Measurements from ENCODE around the gene MC5R. TPM values are rescaled to one million over a fixed set of nuclear protein-coding genes. Genes with fewer than 3 reads are reported as not detected.

MC5R gene
- total RNA-seq, 2 donors from 2014 or later: not detected

DNA sequence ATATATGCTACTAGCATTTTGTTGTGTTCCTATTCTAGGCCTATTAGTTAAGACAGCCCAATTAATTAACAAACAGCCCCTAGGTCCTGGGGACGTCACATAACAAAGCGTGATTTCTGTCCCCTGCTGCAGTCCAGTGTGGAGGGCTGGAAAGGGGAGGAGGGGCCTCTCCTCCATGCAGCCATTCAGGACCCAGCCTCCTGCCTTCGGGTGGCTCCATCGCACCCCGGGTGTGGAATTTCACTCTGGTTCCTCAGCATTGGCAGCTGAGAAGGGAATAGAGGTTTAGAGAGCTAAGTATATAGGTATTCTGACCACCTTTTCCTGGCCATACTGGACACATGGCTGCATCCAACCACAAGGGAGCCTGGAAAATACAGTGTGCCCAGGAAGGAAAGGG lies 49.0 kb downstream of the MC5R start:
- no peak for ATAC-seq
- no peak for DNase-seq
- Mint-ChIP-seq H3K4me3 (no peak overlapping the region), H3K27me3 (peaks cover 49% of the 10 kb centered on the region), H3K36me3 (ENCODE audit: low read depth) (no peaks in the 10 kb centered on the region), H3K27ac (no peak overlapping the region), H3K4me1 (no peaks in the 10 kb centered on the region)
- H3K9me3 ChIP-seq (ENCODE audit: control insufficient read depth, low read length, poor library complexity, severe bottlenecking): no peaks in the 10 kb centered on the region

DNA sequence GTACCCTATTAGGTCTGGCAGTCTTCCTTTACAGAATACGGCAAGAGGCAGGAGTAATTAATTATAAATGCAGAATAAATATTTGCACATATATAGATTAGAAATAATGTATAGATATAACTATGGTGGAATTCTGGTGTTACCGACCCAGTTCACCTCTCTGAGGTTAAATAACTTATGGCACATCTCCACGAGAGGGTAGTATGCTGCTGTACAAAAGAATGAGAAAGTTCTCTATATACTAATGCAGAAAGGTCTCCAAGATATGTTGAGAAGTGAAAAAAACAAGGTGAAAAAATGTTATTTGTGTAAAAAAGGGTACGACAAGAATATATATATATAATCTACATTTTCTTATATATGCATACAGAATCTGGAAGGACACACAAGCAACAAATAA lies 50.6 kb downstream of the MC5R start:
- ATAC-seq (no peak), DNase-seq (no peak)
- H3K4me1 Mint-ChIP-seq: no peaks in the 10 kb centered on the region
- no peak overlapping the region for H3K4me3 Mint-ChIP-seq
- H3K36me3 Mint-ChIP-seq (ENCODE audit: low read depth): no peaks in the 10 kb centered on the region
- H3K27me3 Mint-ChIP-seq: peaks cover 46% of the 10 kb centered on the region
- H3K9me3 ChIP-seq (ENCODE audit: control insufficient read depth, low read length, poor library complexity, severe bottlenecking): no peaks in the 10 kb centered on the region
- H3K27ac Mint-ChIP-seq: no peak overlapping the region

Other genes with a start within 250 kb of the MC5R start
- gene FAM210A, start 97.6 kb upstream of the MC5R start, total RNA-seq: 1 to 10 TPM; 5.4 to 7.1 TPM
- gene RNMT, start 97.5 kb upstream of the MC5R start, total RNA-seq: 100 to 1,000 TPM in 1 of 2 donors, 10 to 100 TPM in 1; 93.5 to 115 TPM
- gene MC2R, start 91.4 kb downstream of the MC5R start, total RNA-seq: not detected